ENCODE measurements around the gene MOB3A.

GRCh38 chr19:2035590-2035991 lies 60.5 kb downstream of the MOB3A start:
- TF ChIP-seq MAZ (CRISPR knock-in tag; conservative IDR thresholded peaks at IDR 0.05 in 1 of 2, IDR thresholded peaks at IDR 0.05 in 1 of 2) (no peak), ZKSCAN1 (IDR thresholded peaks at IDR 0.05; ENCODE audit: low read depth, low read length) (no peak), POLR2A (conservative IDR thresholded peaks at IDR 0.05) (no peak), ZNF274 (IDR thresholded peaks at IDR 0.05; ENCODE audit: borderline replicate concordance, low read depth, low read length) (no peak), ELF1 (tag; IDR thresholded peaks at IDR 0.05) (no peak), CBFB (CRISPR knock-in tag; IDR thresholded peaks at IDR 0.05) (no peak), NR3C1 (CRISPR knock-in tag; IDR thresholded peaks at IDR 0.05) (no peak), PHF21A (IDR thresholded peaks at IDR 0.05; ENCODE audit: borderline replicate concordance, low read depth) (no peak), ATF2 (CRISPR knock-in tag; IDR thresholded peaks at IDR 0.05) (no peak), ZFP30 (CRISPR knock-in tag; IDR thresholded peaks at IDR 0.05; ENCODE audit: borderline replicate concordance) (no peak), TAF1 (IDR thresholded peaks at IDR 0.05; ENCODE audit: control insufficient read depth, extremely low read depth, insufficient read depth, low read length, severe bottlenecking) (no peak)
- TF ChIP-seq, protein P1, sequence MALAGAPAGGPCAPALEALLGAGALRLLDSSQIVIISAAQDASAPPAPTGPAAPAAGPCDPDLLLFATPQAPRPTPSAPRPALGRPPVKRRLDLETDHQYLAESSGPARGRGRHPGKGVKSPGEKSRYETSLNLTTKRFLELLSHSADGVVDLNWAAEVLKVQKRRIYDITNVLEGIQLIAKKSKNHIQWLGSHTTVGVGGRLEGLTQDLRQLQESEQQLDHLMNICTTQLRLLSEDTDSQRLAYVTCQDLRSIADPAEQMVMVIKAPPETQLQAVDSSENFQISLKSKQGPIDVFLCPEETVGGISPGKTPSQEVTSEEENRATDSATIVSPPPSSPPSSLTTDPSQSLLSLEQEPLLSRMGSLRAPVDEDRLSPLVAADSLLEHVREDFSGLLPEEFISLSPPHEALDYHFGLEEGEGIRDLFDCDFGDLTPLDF (CRISPR knock-in tag; IDR thresholded peaks at IDR 0.05): no peak

Data from K562 (cell line).